Germinal center (tissue), 1 donor: Measurements from ENCODE around the gene SIGLEC11.
"Not testable (repeated sequence)": the region's sequence is repeated elsewhere in the genome, so short reads cannot be mapped to it uniquely, and the experiment has no call there.

Experiments
- DNase-seq: peaks from one replicate; pipeline ENCODE4 v3.0.0; 2012; ENCODE audit warnings: mixed read lengths, low spot score

SIGLEC11 gene

GRCh38 chr19:49925486-49925885, 35.5 kb downstream of the SIGLEC11 start:
- no peak for DNase-seq

GRCh38 chr19:49924881-49925210, 36.1 kb downstream of the SIGLEC11 start:
- not testable (repeated sequence) for DNase-seq

- no peak for DNase-seq
These were observed 36.7 kb downstream of the SIGLEC11 start for GRCh38 chr19:49924004-49924880.

GRCh38 chr19:49923055-49924003, 37.6 kb downstream of the SIGLEC11 start:
- DNase-seq: no peak

DNA sequence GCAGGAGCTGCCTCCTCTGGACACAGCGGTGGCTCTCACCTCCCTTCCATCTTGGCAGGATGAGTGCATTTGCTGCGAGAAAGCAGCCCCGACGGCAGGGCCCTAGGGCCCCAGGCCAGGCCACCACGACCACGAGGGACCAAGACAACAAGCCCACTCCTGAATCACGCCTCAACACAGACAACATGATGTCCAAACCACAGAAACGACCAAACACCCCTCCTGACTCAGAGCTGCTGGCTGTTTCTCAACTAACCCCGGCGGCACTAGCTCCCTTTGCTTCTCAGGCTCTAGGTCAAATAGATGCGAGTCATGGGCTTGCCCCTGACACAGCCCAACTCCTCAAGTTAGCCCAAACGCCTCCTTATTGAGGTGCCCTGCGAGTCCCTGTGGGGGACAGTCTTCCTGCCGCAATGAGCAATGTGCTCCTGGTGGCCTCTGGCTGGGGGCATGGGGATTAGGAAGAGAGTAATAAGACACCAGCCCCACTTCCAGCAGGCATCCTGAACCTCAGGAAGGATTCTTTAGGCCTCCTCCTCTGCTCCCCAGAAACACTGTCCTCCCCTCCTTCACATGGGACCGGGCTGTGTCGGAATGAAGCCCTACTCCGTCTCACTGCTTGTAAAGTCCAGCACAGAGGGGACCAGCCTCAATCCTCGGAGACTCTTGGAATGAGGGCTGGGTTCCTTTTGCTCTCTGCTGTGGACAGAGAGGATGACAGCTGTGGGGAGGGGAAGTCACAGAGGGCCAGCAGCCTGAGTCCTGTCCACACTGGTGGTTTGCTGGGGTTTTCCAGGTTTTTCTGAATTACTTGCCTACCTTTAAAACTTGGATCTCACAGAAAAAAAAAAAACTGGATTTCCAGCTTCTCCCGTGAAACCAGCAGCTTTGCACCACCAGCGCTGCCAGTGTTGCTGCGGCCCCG, 38.8 kb downstream of the SIGLEC11 start:
- no peak for DNase-seq

GRCh38 chr19:49920624-49921363, 40.2 kb downstream of the SIGLEC11 start:
- no peak for DNase-seq

GRCh38 chr19:49918089-49918488, 42.9 kb downstream of the SIGLEC11 start:
- no peak for DNase-seq

- no peak for DNase-seq
These were observed 43.9 kb downstream of the SIGLEC11 start for GRCh38 chr19:49916839-49917733.

DNA sequence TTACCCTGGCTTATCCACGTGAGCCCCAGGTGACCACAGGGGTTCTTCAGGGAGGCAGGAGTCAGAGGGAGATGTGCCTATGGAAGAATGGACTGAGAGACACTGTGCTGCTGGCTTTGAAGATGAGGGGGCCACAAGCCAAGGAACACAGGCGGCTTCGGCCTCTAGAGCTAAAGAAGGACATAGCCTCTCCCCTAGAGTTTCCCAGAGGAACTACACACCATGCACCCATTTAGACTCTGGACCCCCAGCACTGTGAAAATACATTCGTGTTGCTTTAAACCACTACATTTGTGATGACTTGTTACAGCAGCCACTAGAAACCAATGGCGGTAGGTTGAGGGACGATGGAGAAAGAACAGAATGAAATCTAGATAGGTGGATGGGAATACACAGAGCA, 45.7 kb downstream of the SIGLEC11 start:
- DNase-seq: no peak

GRCh38 chr19:49913720-49914119, 47.3 kb downstream of the SIGLEC11 start:
- no peak for DNase-seq

DNA sequence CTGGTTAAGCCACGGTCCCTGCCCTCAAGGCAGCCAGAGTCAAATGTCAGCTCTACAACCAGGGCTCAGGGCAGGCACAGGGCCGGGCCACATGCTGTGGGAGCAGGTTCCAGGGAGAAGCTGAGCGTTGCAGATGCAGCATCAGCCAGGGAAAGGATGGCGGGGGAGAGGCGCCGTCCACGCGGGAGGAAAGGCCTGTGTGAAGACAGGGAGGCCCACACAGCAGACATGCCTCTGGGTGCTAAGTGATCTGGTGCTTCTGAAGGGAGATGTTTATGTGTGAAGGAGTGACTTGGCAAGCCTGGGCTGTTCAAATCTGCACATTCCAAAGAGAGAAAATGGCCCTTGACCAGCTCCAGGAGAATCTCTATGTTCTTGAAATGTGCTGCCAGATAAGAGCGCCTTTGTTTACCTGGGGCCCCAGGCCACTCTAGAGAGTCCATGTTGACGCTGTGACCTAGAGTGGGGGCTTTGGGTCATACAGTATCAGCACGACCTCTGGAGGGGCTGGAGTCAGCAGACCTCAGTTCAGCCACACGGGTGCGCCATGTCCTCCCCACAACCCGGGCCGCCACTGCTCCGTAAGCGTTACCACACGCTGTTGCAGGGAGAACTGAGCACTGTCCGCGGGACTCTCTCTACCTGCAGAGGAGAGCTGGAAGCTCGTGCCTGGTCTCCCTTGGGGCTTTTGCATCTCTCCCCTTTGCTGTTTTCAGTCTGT, 47.8 kb downstream of the SIGLEC11 start:
- DNase-seq: no peak

DNA sequence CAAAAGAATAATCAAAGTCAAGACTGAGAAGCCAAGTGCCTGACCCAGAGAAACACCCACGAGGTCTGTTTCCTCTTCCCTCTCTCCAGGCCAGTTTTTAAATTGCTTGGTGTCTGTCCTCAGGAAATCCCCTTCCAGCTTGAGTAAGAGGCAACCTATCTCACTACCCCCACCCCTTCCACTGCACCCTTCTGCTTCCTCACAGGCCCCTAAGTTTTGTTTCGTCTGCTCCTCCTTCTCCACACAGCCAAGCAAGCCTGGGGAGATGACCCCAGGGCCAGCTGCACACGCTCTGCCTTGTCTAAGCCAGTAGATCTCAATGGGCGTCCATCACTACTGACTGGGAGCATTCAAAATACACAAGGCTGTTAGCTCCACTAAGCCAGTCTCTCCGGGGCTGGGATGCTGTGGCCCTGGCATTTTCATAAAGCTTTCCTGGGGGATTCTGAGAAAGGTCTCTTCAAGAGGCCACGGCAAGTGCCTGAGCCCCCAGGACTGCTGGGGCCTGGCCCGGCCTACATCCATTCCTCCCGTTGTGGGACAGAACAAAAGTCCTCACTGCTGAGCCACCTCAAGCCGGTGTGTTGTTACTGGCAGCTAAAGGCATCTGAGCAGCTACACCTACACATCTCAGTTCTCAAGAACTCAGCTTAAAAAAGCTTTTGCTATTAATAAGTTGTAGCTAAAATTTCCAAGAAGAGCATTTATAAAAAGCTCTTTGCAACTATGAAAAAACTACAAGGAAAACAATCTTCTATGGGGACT, 49.4 kb downstream of the SIGLEC11 start:
- no peak for DNase-seq

GRCh38 chr19:49910179-49910578, 50.8 kb downstream of the SIGLEC11 start:
- no peak for DNase-seq

DNA sequence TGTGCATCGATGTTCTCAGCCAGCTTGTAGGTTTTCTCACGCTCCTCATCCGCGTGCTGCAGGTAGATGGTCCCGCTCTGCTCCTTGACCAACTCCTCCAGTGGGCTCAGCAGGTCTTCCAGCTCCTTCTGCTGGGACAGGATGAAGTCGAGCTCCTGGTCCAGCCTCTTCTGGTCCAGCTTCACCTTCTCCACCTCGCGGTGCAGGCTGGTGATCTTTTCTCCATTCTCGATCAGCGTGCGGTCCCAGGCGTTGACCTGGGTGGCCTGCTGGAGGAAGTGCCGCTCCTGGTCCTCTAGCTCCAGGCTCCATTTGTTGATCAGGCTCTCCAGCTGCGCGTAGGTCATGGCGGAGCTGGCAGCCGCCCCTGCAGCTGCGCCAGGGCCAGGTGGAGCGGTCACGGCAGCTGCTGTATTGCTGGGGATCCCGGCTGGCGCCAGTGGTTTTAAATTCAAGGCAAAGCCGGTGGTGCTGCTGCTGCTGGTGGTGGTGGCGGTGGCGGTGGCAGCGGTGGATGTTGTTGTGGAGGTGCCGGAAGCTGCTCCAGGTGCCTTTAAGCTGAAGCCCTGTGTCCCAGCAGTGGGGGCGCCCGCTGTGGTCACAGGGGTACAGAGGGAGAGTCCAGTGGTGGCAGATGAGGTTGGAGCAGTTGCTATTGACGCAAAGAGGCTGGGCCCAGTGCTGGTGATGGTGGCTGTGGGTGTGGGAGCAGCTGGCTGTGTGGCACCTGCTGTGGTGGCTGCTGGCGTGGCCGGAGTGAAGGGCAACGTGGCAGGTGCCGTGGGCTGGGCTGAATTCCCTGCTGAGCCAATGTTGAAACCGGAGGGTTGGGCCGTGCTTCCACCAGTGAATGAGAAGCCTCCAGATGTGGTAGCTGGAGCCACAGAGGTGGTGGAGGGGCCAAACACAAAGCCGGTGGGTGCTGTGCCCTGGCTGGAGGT, 52.2 kb downstream of the SIGLEC11 start:
- no peak for DNase-seq

GRCh38 chr19:49907745-49908446, 53.1 kb downstream of the SIGLEC11 start:
- peak; percentile 70 for DNase-seq

DNA sequence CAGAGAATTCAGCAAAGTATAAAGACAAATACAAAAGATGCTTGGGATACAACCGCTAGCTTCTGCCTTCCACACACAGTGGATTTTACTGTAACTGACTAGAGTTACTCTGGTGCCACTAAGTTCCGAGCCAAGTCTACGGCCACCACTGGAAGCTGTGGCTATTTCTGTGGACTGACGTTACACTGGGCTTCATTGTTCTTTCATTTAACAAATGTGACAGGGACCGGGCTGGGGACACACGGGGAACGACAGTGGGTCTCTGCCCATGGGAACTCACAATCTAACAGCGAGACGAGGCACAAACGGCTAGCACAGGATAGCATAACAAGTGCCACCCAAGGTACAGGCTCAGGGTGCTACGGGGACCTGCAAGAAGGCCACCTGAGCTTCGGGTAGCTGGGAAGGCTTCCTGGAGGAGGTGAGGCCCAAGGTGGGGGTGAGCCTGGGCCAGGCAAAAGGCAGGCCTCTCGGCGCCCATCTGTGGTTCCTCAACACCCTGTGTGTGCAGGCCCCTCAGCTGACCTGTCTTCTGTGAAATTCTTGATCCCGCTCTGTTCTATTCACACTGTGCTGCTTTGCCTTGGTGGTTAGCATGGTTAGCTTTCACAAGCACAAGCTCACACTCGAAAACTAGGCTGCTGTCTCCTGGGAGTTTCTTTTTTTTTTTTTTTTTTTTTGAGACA, 54.0 kb downstream of the SIGLEC11 start:
- DNase-seq: no peak
